ENCODE data around the gene ST6GAL1.

DNA sequence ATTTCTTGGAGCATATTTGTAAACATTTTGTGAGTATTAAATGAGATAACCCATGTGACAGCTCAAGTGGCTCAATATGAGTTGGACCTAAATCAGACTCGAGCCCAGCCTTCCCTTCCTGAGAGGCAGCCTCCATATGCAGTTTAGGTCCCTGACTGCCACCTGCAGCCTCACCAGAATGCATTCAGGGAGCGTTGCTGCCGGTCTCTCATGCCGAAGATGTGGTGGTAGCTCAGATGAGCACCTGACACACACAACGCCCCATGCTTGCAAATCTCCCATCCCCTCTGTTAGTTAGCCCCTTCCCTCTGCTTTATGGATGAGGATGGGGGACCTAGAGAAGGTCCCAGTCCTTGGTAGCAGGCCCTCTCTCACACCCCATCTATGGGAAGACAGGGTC lies 9.2 kb downstream of the ST6GAL1 start:
- TF ChIP-seq SSRP1 (CRISPR knock-in tag; IDR thresholded peaks at IDR 0.05) (no peak), GATA4 (IDR thresholded peaks at IDR 0.05; ENCODE audit: borderline replicate concordance, low read depth) (no peak), ZZZ3 (CRISPR knock-in tag; IDR thresholded peaks at IDR 0.05; ENCODE audit: borderline replicate concordance) (no peak), ZNF34 (CRISPR knock-in tag; IDR thresholded peaks at IDR 0.05; ENCODE audit: borderline replicate concordance) (no peak), SMARCE1 (IDR thresholded peaks at IDR 0.05; ENCODE audit: borderline replicate concordance) (no peak), TOE1 (CRISPR knock-in tag; IDR thresholded peaks at IDR 0.05) (no peak), FOXM1 (CRISPR knock-in tag; IDR thresholded peaks at IDR 0.05) (no peak)
- TF ChIP-seq, protein P1, sequence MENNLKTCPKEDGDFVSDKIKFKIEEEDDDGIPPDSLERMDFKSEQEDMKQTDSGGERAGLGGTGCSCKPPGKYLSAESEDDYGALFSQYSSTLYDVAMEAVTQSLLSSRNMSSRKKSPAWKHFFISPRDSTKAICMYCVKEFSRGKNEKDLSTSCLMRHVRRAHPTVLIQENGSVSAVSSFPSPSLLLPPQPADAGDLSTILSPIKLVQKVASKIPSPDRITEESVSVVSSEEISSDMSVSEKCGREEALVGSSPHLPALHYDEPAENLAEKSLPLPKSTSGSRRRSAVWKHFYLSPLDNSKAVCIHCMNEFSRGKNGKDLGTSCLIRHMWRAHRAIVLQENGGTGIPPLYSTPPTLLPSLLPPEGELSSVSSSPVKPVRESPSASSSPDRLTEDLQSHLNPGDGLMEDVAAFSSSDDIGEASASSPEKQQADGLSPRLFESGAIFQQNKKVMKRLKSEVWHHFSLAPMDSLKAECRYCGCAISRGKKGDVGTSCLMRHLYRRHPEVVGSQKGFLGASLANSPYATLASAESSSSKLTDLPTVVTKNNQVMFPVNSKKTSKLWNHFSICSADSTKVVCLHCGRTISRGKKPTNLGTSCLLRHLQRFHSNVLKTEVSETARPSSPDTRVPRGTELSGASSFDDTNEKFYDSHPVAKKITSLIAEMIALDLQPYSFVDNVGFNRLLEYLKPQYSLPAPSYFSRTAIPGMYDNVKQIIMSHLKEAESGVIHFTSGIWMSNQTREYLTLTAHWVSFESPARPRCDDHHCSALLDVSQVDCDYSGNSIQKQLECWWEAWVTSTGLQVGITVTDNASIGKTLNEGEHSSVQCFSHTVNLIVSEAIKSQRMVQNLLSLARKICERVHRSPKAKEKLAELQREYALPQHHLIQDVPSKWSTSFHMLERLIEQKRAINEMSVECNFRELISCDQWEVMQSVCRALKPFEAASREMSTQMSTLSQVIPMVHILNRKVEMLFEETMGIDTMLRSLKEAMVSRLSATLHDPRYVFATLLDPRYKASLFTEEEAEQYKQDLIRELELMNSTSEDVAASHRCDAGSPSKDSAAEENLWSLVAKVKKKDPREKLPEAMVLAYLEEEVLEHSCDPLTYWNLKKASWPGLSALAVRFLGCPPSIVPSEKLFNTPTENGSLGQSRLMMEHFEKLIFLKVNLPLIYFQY (CRISPR knock-in tag; IDR thresholded peaks at IDR 0.05; ENCODE audit: borderline replicate concordance), result no peak
- TF ChIP-seq, protein P2, sequence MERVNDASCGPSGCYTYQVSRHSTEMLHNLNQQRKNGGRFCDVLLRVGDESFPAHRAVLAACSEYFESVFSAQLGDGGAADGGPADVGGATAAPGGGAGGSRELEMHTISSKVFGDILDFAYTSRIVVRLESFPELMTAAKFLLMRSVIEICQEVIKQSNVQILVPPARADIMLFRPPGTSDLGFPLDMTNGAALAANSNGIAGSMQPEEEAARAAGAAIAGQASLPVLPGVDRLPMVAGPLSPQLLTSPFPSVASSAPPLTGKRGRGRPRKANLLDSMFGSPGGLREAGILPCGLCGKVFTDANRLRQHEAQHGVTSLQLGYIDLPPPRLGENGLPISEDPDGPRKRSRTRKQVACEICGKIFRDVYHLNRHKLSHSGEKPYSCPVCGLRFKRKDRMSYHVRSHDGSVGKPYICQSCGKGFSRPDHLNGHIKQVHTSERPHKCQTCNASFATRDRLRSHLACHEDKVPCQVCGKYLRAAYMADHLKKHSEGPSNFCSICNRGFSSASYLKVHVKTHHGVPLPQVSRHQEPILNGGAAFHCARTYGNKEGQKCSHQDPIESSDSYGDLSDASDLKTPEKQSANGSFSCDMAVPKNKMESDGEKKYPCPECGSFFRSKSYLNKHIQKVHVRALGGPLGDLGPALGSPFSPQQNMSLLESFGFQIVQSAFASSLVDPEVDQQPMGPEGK (CRISPR knock-in tag; IDR thresholded peaks at IDR 0.05), result no peak
- TF ChIP-seq, protein P3, sequence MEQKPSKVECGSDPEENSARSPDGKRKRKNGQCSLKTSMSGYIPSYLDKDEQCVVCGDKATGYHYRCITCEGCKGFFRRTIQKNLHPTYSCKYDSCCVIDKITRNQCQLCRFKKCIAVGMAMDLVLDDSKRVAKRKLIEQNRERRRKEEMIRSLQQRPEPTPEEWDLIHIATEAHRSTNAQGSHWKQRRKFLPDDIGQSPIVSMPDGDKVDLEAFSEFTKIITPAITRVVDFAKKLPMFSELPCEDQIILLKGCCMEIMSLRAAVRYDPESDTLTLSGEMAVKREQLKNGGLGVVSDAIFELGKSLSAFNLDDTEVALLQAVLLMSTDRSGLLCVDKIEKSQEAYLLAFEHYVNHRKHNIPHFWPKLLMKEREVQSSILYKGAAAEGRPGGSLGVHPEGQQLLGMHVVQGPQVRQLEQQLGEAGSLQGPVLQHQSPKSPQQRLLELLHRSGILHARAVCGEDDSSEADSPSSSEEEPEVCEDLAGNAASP (CRISPR knock-in tag; IDR thresholded peaks at IDR 0.05; ENCODE audit: borderline replicate concordance), result no peak
- TF ChIP-seq, protein P4, sequence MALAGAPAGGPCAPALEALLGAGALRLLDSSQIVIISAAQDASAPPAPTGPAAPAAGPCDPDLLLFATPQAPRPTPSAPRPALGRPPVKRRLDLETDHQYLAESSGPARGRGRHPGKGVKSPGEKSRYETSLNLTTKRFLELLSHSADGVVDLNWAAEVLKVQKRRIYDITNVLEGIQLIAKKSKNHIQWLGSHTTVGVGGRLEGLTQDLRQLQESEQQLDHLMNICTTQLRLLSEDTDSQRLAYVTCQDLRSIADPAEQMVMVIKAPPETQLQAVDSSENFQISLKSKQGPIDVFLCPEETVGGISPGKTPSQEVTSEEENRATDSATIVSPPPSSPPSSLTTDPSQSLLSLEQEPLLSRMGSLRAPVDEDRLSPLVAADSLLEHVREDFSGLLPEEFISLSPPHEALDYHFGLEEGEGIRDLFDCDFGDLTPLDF (CRISPR knock-in tag; IDR thresholded peaks at IDR 0.05), result no peak

Data from HepG2 (cell line).